Fibroblast of gingiva (primary cell): ENCODE results near the gene PAN2.
A peak's percentile ranks its signal among the peaks of the same experiment; 100 is the strongest.

ENCODE experiments used
- DNase-seq: peaks from one replicate; pipeline ENCODE4 v3.0.0-alpha.2; 2011; ENCODE audit warnings: low read depth

Gene PAN2, protein sequence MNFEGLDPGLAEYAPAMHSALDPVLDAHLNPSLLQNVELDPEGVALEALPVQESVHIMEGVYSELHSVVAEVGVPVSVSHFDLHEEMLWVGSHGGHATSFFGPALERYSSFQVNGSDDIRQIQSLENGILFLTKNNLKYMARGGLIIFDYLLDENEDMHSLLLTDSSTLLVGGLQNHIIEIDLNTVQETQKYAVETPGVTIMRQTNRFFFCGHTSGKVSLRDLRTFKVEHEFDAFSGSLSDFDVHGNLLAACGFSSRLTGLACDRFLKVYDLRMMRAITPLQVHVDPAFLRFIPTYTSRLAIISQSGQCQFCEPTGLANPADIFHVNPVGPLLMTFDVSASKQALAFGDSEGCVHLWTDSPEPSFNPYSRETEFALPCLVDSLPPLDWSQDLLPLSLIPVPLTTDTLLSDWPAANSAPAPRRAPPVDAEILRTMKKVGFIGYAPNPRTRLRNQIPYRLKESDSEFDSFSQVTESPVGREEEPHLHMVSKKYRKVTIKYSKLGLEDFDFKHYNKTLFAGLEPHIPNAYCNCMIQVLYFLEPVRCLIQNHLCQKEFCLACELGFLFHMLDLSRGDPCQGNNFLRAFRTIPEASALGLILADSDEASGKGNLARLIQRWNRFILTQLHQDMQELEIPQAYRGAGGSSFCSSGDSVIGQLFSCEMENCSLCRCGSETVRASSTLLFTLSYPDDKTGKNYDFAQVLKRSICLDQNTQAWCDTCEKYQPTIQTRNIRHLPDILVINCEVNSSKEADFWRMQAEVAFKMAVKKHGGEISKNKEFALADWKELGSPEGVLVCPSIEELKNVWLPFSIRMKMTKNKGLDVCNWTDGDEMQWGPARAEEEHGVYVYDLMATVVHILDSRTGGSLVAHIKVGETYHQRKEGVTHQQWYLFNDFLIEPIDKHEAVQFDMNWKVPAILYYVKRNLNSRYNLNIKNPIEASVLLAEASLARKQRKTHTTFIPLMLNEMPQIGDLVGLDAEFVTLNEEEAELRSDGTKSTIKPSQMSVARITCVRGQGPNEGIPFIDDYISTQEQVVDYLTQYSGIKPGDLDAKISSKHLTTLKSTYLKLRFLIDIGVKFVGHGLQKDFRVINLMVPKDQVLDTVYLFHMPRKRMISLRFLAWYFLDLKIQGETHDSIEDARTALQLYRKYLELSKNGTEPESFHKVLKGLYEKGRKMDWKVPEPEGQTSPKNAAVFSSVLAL

GRCh38 chr12:56333679-56334489 is at the start of gene PAN2:
PAN2 (minus strand) TSS chr12:56334000; CDS start chr12:56333094, 906 bp downstream.
- DNase-seq = peak; percentile 97

DNA sequence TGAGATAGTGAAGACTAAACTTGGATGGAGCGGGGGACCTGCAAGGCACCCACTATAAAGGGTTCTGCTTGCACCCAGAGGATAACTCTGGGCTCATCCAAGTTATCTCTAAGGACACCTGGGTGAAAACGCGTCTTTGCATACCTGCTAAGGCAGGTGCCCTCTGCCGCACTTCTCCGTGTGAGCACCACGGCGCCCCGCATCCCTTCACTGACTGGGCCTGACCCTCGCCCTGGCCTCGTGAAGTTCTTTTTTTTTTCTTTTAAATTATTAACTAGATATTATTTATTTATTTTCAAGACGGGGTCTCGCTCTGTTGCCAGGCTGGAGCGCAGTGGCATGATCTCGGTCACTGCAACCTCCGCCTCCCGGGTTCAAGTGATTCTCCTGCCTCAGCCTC is 48.8 kb upstream of the PAN2 start:
- no peak for DNase-seq

- no peak for DNase-seq
Observed at GRCh38 chr12:56377989-56378316, 44.2 kb upstream of the PAN2 start.

DNA sequence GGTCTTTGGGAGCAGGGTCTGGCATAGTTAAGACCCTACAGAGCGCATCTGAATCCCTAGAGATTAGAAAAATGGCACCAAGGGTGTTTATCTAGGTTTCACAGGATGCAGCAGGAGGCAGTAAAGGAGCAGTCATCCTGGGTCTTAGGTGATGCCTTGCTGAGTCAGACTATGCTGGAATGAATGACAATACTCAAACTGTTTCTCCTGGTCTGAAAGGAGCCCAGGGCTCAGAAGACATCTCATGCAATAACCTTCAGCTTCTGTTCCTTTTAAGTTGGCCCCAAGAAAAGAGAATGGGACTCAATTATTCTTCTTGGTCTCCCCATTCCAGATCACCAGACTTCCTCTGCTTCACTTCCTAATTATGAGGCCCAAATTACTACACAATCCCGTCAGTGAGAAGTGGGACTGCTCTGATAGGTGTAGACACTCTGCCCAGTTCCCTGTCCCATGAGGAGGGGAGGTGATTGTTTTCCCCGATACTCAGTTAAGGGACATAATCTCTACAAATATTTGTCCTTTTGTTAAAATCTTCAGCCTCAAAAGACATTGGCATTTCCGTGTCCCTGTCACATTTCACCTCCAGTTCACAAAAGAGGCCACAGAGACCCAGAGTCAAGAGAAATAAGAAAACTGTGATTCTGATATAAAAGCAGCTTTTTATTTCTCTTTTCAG is 43.6 kb upstream of the PAN2 start:
- no peak for DNase-seq

GRCh38 chr12:56375598-56376434 is 42.0 kb upstream of the PAN2 start:
- DNase-seq = no peak

GRCh38 chr12:56374726-56375597 is 41.2 kb upstream of the PAN2 start:
- no peak for DNase-seq

- no peak for DNase-seq
Observed at GRCh38 chr12:56373515-56373914, 39.7 kb upstream of the PAN2 start.

DNA sequence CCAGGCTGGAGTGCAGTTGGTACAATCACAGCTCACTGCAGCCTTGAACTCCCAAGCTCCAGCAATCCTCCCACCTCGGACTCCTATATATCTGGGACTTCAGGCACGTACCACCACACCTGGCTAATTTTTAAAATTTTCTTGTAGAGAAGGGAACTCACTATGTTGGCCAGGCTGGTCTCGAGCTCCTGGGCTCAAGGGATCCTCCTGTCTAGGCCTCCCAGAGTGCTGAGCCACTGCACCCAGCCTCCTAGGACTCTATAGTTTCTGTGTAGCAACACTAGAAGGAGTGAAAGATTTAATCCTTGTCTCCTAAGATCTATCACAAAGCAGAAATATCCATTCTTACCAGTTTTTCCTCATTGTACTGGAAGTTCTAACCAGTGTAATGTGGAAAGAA is 33.1 kb upstream of the PAN2 start:
- DNase-seq = no peak

DNA sequence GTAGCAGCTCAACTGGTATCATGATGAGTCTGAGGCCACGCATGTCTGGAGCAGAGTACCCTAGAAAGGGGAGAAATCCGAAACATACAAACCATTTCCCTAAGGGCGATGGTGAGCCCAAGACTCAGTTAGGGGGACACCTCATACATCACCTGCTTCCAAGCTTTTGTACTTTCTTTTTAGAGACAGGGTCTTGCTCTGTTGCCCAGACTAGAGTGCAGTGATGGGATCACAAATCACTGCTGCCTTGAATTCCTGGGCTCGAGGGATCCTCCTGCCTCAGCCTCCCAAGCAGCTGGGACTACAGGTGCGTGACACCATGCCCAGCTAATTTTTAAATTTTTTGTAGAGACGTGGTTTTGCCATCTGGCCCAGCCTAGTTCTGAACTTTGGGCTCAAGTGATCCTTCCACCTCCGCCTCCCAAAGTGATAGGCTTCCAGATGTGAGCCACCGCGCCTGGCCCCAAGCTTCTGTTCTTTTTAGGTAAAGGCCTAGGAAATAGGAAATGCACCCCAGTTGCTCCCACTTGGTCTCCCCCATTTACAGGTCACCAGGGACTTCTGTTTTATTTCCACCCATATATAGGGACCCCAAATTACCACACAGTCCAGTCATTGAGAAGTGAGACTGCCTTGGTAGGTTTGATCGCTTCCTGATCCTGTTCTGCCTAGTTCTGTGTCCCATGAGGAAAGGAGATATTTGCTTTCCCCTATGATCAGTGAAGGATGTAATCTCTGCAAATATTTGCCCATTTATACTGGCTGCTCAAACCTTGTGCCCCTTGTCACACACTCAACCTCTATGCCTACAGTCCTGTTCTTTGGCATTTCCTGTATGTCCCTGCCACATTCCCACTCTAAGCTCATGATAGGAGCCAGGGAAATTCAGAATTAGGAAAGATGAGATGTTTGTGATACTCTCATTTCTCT is 28.6 kb upstream of the PAN2 start, which contains the start of gene APOF:
Gene APOF, minus strand, starts transcription at position 728 of the 930 bp plus-strand sequence. Its CDS starts 112 bp downstream, at position 616.
- DNase-seq = no peak

GRCh38 chr12:56361487-56362129 is 27.8 kb upstream of the PAN2 start:
- DNase-seq = no peak

DNA sequence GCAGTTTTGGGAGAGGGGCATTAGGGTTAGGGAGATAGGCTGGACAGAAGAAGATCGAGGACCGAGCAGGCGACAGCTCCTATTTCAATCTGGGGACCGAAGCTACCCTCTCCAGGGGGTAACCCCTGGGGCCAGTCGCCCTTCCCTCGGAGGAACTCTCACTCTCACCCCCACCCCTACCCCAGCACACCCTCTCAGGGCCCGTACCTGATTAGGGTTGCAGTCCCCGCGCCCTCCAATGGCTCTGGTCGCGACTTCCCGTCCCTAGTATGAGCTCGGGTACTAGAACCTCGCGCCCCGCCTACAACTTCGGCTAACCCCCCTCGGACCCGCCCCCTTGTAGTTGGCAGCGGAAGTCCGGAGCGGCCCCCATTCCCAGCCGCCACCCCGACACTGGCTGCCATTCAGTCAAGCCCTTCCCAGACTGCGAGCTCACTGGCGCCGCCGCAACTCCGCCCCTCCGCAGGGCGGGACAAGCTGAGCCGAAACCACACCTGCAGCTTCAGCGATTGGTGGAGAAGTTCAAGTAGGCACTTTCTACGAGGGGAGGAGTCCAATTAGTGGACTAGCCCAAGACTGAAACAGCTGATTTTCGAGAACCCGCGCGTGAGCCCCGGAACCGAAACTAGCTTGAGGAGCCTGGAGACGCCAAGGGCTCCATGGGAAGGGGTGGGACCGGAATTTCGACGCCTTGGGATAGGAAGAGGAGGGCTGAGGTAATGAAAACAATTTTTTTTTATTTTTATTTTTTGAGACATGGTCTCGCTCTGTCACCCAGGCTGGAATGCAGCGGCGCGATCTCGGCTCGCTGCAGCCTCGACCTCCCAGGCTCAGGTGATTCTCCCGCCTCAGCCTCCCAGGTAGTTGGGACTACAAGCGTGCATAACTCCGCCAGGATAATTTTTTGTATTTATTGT is 26.3 kb upstream of the PAN2 start, which contains the start of gene STAT2:
Gene STAT2, minus strand, starts transcription at position 257 of the 917 bp plus-strand sequence. CDS start 3,536 bp downstream, outside the sequence.
- DNase-seq = peak; percentile 100

GRCh38 chr12:56358836-56359532 is 25.2 kb upstream of the PAN2 start:
- peak; percentile 85 for DNase-seq

- DNase-seq = no peak
Observed at GRCh38 chr12:56351325-56351724, 17.5 kb upstream of the PAN2 start.

DNA sequence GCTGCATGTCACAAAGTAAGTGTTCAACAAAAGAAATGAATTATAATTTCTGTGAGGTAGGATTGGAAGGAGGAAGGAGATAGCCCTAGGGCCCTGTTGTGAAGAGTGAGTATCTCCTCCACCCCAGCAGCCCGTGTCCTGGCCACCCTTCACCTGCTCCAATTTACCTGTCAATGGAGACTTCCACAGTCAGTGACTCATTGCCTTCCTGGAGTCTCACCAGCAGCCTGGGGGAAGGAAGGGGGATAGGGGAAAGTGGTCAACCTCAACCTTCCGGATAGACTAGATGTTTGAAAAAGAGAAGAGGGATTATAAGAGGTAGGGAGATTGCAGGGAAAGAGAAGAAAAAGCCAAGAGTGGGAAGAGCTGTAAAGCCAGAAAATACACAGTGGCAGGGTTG is 16.9 kb upstream of the PAN2 start:
- DNase-seq = no peak

- no peak for DNase-seq
Observed at GRCh38 chr12:56348776-56349175, 15.0 kb upstream of the PAN2 start.
